DMS153 (cell line): ENCODE data around the gene HOXC11.

Experiments
- DNase-seq: peaks from one replicate; lab custom pipeline; 2025; lab: John Stamatoyannopoulos, UW

Gene HOXC11

GRCh38 chr12:54021432-54022013 is 48.6 kb downstream of the HOXC11 start:
- no peak for DNase-seq

DNA sequence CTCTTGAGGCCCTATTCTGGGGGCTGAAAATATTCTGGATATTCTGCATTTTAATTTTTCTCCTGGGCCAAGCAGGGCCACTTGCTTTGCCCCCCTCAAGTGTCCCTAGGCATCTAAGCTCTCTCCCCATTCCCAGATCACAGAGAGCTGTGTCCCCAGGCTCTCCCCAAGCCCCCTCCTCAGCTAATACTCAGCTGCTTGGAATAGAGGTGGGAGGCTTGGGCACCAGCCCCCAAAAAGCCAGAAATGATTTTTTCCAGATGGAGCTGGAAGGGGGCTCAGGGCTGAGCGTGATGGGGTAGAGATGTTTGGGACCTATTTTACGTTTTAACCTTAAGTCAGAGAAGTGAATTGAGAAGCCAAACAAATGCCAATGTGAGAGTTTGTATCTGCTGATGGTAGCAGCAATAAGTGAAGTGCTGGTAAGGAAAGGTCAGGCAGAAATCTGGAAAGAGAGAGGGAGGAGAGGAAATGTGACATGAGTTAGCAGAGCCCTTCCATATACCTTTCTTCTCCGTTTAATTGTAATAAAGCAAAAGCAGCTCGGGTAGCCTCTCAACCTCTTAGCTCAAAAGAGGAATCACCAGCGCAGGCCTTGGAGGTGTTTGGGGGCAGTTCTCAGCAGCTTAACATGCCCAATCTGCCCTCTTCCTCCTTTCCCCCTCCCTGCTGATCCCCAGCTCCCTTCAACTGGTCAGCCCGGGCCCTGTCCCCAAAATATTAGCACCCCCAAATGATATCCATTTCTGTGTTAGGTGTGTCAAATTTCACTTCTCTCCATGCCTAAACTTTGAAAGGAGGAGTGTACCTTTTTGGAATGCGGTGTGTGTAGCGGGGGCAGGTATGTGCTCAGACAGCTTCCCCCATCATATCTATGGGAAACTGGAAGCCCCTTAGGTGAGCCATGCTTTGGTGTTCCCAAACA is 50.3 kb downstream of the HOXC11 start:
- no peak for DNase-seq

DNA sequence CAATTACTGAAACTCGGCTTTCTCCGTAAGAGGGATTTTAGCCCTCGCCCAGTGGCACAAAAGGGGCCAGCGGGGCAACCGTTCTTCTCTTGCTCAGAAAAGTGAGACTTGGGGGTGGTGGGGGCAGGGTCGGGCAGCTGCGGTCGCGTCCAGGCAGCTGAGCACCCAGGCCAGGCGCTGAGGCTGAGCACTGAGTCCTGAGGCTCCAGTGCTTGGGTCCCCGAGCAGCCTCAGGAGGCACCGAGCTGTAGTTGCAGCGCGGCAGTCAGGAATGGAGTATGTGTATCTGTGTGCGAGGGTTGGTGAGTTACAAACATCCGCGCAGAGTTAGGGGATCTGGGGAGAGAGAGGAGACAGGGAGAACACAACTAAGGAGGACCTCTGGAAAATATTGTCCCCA is 51.2 kb downstream of the HOXC11 start:
- no peak for DNase-seq

DNA sequence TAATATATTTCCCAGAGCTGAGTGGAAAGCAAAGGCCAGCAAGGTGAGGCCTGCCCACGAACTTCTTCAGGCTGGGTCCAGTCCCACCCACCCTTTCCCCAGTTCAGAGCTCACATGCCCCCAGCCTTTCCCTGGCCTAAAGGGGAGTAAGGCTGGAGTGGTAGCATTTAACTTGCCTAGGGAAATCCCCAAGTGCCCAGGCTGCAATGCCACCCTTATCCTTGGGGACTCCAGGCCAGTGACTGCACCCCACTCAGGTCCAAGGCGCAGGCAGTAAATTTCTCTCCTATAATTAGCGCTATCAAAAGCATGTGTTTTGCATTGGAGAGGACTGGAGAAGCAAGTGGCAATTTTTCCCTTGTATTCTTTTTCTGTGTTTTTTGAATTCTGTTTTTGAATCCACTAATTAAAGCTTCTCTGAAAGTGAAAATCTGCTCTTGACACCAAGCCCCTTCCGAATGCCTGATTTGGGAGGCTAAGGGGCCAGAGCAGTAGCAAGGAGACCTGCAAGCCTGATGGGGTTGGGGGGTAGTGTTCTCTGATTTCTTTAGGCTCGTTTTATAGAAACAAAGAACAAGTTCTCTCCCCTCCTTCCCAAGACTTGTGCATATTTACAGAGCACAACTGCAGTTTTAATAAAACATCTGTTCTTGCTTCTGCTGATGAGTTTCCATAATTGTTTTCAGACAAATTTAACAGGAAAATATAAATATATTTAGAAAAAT is 51.8 kb downstream of the HOXC11 start:
- DNase-seq: no peak

DNA sequence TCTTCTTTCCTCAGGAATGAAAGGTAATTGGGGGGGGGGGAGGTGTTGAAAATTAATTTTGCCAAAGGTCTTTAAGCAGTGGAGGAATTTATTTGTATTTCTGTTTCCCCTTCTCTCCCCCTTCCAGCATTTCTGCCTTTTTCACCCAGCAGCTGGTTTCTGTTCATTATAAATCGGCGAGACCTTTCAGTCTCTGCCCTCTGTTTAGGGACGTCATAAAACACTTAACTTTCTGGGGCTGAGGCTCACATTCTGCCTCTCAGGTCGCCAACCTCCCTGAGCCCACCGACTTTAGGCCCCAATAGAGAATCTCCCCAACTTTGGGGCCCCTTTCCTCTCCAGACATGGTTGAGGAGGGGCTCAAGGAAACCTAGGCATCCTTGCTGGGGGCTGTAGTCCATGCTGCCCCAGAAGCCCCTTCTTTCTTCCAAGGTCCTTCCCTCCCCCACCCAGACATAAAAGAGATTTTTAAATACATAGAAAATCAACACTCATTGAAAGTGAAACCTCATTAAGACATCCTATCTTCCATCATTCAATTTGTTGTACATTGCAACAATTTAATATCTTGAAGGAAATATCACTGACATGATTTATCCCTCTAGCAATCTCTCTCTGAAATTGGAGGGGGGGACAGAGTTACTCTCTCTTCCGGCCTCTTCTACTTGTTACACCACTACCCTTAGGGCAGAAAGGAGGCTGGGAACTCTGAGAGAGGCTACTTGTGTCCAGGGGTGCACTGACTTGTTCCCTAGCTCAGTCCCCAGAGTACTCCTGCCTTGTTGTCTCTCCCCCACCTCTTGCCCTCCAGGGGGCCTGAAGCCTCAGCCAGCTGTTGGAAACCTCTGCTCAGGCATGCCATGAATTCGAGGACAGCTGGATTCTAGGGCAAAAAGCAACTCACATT is 52.8 kb downstream of the HOXC11 start:
- no peak for DNase-seq

DNA sequence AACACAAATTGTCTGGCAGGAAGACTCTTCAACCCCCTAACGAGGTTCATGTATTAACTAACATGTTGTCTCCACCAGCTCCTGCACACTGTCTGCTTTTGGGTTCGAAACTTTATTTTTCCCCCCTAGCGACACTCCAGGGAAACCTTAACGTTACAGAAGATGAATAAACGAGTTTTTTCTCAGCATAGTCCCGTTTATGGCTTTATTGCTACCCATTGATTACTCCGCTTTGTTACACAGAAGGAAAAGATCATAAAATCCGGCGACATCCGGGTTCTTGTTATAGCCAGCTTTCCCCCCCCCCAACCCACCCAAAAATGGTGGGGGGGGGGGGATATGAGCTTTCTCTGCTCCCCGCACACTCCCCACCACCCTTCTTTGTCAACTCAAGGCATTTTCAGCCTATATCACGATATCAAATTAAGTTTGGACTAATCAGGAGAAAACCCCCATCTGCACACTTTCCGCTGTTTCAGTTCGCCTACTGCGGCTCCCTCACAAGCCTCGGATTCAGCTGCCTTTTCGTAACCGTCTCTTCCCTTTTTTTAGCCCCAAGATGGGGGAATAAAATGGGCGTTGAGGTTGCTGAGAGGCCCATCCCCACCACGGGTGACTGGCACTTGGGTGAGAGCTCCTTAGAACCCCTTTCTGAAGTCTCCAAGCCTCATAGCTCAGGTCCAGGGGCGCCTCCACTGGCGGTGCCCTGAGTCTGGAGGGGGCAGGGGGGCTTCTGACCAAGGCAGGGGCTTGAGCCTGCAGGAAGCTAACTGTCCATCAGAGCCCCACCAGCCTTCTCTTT is 53.9 kb downstream of the HOXC11 start:
- no peak for DNase-seq
